ENCODE data around the gene MDH2. TPM values are rescaled to one million over a fixed set of nuclear protein-coding genes. Genes with fewer than 3 reads are reported as not detected.
"Not testable (repeated sequence)": the region's sequence is repeated elsewhere in the genome, so short reads cannot be mapped to it uniquely, and the experiment has no call there.

MDH2 gene
- total RNA-seq, 1 experiment from 2014 or later: 121 TPM

- DNase-seq (ENCODE audit: low spot score): not testable (repeated sequence)
Observed at GRCh38 chr7:76113042-76113630, 65.2 kb downstream of the MDH2 start.

DNA sequence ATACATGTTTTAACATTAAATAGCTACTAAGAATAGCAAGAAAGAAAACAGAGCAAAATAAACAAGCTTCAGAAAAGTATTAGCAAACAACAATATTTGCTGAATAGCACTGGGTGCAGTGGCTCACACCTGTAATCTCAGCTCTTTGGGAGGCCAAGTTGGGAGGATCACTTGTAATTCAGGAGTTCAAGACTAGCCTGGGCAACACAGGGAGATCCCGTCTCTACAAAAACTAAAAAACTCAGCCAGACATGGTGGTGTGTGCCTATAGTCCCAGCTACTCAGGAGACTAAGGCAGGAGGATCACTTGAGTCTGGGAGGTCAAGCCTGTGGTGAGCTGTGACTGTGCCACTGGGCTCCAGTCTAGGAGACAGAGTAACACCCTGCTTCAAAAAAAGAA is 66.8 kb downstream of the MDH2 start:
- not testable (repeated sequence) for DNase-seq (ENCODE audit: low spot score)

Other genes with a start within 250 kb of the MDH2 start
- 6.0 TPM in 1 of 2 replicates, not detected in the other for gene CCL24, start 234.3 kb upstream of the MDH2 start, total RNA-seq (2014; rRNA removed; shearing (Covaris generic))
- gene RHBDD2, start 169.1 kb upstream of the MDH2 start, total RNA-seq (2014; rRNA removed; shearing (Covaris generic)): 57.2 and 79.5 TPM in 2 replicates
- 70.9 and 72.6 TPM in 2 replicates for gene POR, start 133.0 kb upstream of the MDH2 start, total RNA-seq (2014; rRNA removed; shearing (Covaris generic))
- gene TMEM120A, start 53.5 kb upstream of the MDH2 start, total RNA-seq (2014; rRNA removed; shearing (Covaris generic)): 13.6 and 26.5 TPM in 2 replicates
- 52.3 and 84.7 TPM in 2 replicates for gene STYXL1, start 106 bp upstream of the MDH2 start, total RNA-seq (2014; rRNA removed; shearing (Covaris generic))
- 12.0 and 18.5 TPM in 2 replicates for gene SRRM3, start 153.8 kb downstream of the MDH2 start, total RNA-seq (2014; rRNA removed; shearing (Covaris generic))

Measured in A172 (cell line).